Lower lobe of right lung (tissue), 2 donors: ENCODE data around the gene CYTH3. TPM values are rescaled to one million over a fixed set of nuclear protein-coding genes. Genes with fewer than 3 reads are reported as not detected.

ENCODE experiments used
- ATAC-seq, 2 donors: fragments of 200-7000 bp; cut with Tn5 transposase; one replicate each; pipeline ENCODE4 v1.9.1; 2020 to 2022; ENCODE audit warnings: mild to moderate bottlenecking in 2 of 2, moderate library complexity in 2 of 2
- DNase-seq: peaks from one replicate; pipeline ENCODE4 v3.0.0-alpha.2; 2020
- H3K27ac ChIP-seq: fragments of 200-600 bp; one replicate; pipeline ENCODE4 v1.8.0; 2022
- H3K27me3 ChIP-seq: fragments of 200-600 bp; one replicate; pipeline ENCODE4 v1.8.0; 2022; ENCODE audit warnings: low read depth
- H3K36me3 ChIP-seq: fragments of 200-600 bp; one replicate; pipeline ENCODE4 v1.8.0; 2022; ENCODE audit warnings: mild to moderate bottlenecking
- H3K4me1 ChIP-seq: fragments of 200-600 bp; one replicate; pipeline ENCODE4 v1.8.0; 2022
- H3K4me3 ChIP-seq: fragments of 200-600 bp; one replicate; pipeline ENCODE4 v1.8.0; 2022; ENCODE audit warnings: mild to moderate bottlenecking
- H3K9me3 ChIP-seq: fragments of 200-600 bp; one replicate; pipeline ENCODE4 v1.8.0; 2022
- intact Hi-C: fragments of 100-400 bp; cut with DNase I; formaldehyde crosslinking; loops from one replicate; pipeline ENCODE4 v1.11.0; 2022
- total RNA-seq: library from RNA; stranded (reverse); fragmentation: NEBNext Ultra II Directional; extraction: Animal tissue kit (Norgen Biotek cat#: 25700); gene quantifications from one replicate; pipeline ENCODE4 v1.2.1, GENCODE V29; 2021
- TF ChIP-seq, protein P1 (sequence below): fragments of 200-600 bp; IDR thresholded peaks from one replicate; pipeline ENCODE4 v1.8.0; 2022; ENCODE audit warnings: antibody characterized with exemption, mild to moderate bottlenecking
- donor health status: DM: no; HTN: yes; CAD: no; lungs with severe emphysema.

CYTH3 gene
- total RNA-seq, 1 donor from 2014 or later: 26.1 TPM

DNA sequence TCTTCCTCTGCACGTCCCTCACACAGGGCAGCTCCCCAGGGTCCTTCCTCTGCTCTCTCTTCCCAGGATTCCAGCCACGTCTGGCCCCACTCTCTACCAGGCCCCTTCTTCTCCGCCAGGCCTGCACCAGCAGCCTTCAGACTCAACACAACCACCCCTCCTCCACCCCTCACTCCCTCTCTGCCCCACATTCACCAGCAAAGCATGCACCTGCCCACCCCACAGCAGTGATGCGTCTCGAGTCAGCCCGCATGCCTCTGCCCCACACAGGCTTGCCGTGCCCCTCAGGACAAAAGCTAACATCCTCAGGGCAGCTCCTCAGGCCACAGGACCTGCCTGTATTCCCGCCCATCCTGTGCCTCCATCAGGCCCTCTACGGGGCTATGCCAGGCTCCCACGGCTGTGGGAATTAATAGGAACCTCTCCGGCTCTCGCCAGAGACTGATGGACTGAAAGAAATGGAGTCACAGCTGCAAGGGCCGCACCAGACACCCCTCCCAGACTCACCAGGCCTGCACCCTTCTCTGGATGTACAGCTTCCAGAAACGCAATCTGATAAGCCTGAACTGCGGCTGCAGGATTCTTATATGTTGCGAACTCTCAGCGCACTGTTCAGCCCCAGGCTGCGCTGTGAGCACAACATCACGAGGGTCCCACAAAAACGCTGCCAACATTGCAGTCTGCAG is 100.1 kb downstream of the CYTH3 start:
- H3K27ac ChIP-seq: no peak overlapping the region
- TF ChIP-seq, protein P1, sequence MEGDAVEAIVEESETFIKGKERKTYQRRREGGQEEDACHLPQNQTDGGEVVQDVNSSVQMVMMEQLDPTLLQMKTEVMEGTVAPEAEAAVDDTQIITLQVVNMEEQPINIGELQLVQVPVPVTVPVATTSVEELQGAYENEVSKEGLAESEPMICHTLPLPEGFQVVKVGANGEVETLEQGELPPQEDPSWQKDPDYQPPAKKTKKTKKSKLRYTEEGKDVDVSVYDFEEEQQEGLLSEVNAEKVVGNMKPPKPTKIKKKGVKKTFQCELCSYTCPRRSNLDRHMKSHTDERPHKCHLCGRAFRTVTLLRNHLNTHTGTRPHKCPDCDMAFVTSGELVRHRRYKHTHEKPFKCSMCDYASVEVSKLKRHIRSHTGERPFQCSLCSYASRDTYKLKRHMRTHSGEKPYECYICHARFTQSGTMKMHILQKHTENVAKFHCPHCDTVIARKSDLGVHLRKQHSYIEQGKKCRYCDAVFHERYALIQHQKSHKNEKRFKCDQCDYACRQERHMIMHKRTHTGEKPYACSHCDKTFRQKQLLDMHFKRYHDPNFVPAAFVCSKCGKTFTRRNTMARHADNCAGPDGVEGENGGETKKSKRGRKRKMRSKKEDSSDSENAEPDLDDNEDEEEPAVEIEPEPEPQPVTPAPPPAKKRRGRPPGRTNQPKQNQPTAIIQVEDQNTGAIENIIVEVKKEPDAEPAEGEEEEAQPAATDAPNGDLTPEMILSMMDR: no peak
- no peaks in the 10 kb centered on the region for H3K27me3 ChIP-seq
- H3K9me3 ChIP-seq: no peaks in the 10 kb centered on the region
- no peak for DNase-seq
- no peak overlapping the region for H3K4me3 ChIP-seq
- H3K36me3 ChIP-seq: peaks cover 57% of the 10 kb centered on the region
- no peak for ATAC-seq
- H3K4me1 ChIP-seq: peaks cover 11% of the 10 kb centered on the region
- intact Hi-C loops: no loop called here

DNA sequence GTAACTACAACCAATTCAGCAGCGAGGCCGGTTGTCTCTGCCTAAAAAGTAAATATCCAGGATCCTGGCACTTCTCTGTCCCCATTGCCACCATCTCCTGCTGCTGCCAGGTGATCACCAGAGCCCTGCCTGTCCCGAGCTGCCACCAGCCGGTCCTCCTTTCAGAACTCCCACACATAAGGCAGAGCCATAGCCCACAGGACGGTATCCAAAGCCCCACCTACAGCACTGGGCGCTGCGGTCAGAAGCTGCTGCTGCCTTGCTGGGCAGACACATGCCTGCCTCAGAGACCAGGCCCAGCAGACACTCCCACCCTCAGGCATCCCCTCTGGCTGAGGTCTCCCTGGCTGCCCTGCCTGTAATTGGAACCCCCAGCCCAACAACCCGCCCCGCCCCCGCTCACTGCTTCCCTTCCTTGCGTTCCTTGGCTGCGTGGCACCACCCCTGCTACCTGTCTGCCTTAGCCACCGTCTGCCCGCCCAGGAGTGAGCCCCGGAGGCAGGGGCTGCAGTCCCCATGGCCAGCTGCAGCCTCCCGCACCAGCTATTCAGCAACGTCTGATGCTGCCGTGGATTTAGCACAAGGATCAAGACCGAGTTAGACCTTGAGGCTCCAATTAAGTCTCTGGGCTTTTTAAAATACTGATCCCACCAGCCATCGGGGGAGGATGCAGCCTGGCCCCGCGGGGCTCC is 100.7 kb downstream of the CYTH3 start:
- ATAC-seq: no peak
- no peaks in the 10 kb centered on the region for H3K9me3 ChIP-seq
- intact Hi-C loops: no loop called here
- H3K27ac ChIP-seq: no peak overlapping the region
- no peak overlapping the region for H3K4me3 ChIP-seq
- no peak for DNase-seq
- TF ChIP-seq, protein P1: no peak
- H3K4me1 ChIP-seq: peaks cover 11% of the 10 kb centered on the region
- peaks cover 50% of the 10 kb centered on the region for H3K36me3 ChIP-seq
- no peaks in the 10 kb centered on the region for H3K27me3 ChIP-seq

DNA sequence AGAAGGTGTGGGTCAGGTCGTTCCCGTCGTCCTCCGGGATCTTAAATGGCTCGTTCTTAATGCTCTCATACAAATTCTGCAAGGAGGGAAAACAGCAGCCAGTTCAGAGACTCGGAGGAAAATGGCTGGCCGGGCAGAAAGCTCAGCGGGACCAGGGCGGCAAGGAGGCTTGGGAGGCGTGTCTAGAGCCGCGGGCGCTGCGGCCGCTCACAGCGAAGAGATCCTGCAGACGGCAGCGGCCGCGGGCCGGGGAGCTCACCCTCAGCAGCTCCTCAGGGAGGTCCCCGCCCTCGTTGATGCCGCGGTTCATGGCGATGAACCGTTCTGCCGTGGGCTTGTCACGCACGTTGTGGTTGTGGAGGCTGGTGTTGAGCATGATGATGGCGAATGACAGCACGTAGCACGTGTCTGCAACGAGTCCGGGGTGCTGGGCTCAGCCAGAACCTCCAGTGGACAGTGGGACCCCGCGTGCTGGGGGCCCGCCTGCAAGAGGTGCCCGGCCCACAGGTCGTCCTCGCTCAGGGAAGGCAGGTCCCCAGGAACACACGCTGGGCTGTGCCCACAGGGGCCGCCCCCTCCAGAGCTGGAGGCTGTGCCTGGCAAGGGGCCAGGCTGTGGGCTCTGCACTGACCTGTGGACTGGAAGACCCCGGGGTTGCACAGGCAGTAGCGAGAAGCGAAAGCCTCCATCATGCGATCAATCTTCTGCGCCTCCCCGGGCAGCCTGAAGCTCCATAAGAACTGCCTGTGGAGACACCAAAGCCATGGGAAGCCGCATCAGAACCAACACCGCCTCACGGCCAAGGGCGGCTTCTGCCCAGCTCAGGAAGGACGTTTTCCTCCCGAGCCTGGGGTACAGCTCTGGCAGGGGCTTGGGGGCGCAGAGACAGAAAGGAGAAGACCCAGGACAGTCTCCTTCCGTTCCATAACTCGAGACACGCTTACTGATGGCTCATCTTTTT is 101.6 kb downstream of the CYTH3 start:
- H3K27me3 ChIP-seq: no peaks in the 10 kb centered on the region
- ATAC-seq (peak in 1 of 2 donors; percentile 4), DNase-seq (no peak)
- no peak overlapping the region for H3K4me3 ChIP-seq
- H3K9me3 ChIP-seq: no peaks in the 10 kb centered on the region
- H3K27ac ChIP-seq: no peak overlapping the region
- TF ChIP-seq, protein P1: no peak
- intact Hi-C loops: no loop called here
- H3K4me1 ChIP-seq: peaks cover 5% of the 10 kb centered on the region
- H3K36me3 ChIP-seq: peaks cover 47% of the 10 kb centered on the region

DNA sequence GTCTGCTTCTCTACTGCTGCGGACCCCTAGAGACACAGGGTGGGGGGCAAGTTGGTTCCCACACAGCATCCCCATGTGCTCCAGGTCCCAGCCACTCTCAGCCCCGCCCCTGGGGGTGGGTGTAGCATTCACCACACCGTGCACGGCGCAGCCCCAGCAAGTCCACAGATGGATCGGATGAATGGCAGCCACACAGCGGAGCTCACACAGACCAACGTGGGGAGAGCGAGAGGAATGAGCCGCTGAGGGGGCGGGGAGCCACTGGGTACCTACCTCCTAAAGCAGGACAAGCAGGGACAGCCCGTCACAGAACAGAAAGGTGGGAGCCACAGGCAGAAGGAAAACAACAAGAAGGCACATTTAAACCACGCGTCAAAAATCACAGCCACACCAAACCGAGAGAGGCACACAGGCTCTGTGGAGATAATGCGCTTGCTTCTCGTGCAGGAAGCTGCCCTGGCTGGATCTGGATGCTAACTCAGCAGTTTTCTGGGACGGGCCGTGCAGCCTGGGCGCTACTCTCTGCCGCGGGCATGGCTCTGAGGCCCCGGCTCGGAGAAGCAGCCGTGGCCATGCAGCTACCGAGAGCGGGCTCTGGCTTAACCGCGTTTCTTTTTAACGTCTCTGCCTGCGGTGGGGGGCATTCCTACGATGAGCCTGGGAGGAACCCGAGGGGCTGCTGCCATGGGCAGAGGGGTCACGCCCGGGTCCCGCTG is 102.5 kb downstream of the CYTH3 start:
- ATAC-seq: no peak
- Histone ChIP-seq H3K36me3 (peaks cover 51% of the 10 kb centered on the region), H3K4me3 (no peak overlapping the region), H3K27ac (no peak overlapping the region), H3K4me1 (no peaks in the 10 kb centered on the region), H3K9me3 (no peaks in the 10 kb centered on the region), H3K27me3 (no peaks in the 10 kb centered on the region)
- DNase-seq: no peak
- intact Hi-C loops: no loop called here
- TF ChIP-seq, protein P1: no peak

DNA sequence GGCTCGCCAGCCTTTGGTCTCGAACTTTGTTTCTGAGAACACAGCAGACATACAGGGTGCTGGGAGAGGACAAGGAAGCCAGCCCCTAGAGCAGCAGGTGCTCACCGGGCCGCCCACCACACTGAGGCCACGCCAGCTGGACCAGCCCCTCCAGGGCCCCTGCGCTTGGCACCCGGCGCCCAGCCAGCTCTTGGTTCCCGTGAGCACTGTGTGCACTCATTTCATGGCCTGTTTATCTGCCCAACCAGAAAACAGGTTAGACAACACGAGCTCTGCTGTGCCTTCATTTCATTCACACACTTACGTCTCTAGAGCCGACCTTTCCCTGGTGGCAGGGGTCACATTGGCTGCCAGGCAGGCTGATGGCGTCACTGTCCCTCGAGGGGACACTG is 104.0 kb downstream of the CYTH3 start:
- no peaks in the 10 kb centered on the region for H3K4me1 ChIP-seq
- H3K27me3 ChIP-seq: no peaks in the 10 kb centered on the region
- no peak for ATAC-seq
- TF ChIP-seq, protein P1: no peak
- H3K9me3 ChIP-seq: no peaks in the 10 kb centered on the region
- H3K36me3 ChIP-seq: peaks cover 59% of the 10 kb centered on the region
- no peak overlapping the region for H3K27ac ChIP-seq
- intact Hi-C loops: no loop called here
- no peak for DNase-seq
- no peak overlapping the region for H3K4me3 ChIP-seq
